ENCODE data around the gene ZNRF4. TPM values are rescaled to one million over a fixed set of nuclear protein-coding genes. Genes with fewer than 3 reads are reported as not detected.
"Not testable (repeated sequence)": the region's sequence is repeated elsewhere in the genome, so short reads cannot be mapped to it uniquely, and the experiment has no call there.

The ZNRF4 gene
- total RNA-seq, 2 experiments from 2014 or later: not detected

- Mint-ChIP-seq H3K27me3 (peaks cover 6% of the 10 kb centered on the region), H3K27ac (no peak overlapping the region), H3K9me3 (no peaks in the 10 kb centered on the region), H3K4me1 (no peaks in the 10 kb centered on the region), H3K36me3 (no peaks in the 10 kb centered on the region), H3K4me3 (no peak overlapping the region)
- ATAC-seq (ENCODE audit: low read depth) (no peak), DNase-seq (no peak)
- POLR2A ChIA-PET: no interaction called here
Observed at GRCh38 chr19:5472286-5472685, 17.1 kb downstream of the ZNRF4 start.

GRCh38 chr19:5473646-5474045, 18.4 kb downstream of the ZNRF4 start:
- peaks cover 10% of the 10 kb centered on the region for H3K27me3 Mint-ChIP-seq
- no peak overlapping the region for H3K4me3 Mint-ChIP-seq
- DNase-seq: no peak
- no peak for ATAC-seq (ENCODE audit: low read depth)
- POLR2A ChIA-PET: no interaction called here
- no peaks in the 10 kb centered on the region for H3K9me3 Mint-ChIP-seq
- no peaks in the 10 kb centered on the region for H3K4me1 Mint-ChIP-seq
- no peak overlapping the region for H3K27ac Mint-ChIP-seq
- H3K36me3 Mint-ChIP-seq: no peaks in the 10 kb centered on the region

DNA sequence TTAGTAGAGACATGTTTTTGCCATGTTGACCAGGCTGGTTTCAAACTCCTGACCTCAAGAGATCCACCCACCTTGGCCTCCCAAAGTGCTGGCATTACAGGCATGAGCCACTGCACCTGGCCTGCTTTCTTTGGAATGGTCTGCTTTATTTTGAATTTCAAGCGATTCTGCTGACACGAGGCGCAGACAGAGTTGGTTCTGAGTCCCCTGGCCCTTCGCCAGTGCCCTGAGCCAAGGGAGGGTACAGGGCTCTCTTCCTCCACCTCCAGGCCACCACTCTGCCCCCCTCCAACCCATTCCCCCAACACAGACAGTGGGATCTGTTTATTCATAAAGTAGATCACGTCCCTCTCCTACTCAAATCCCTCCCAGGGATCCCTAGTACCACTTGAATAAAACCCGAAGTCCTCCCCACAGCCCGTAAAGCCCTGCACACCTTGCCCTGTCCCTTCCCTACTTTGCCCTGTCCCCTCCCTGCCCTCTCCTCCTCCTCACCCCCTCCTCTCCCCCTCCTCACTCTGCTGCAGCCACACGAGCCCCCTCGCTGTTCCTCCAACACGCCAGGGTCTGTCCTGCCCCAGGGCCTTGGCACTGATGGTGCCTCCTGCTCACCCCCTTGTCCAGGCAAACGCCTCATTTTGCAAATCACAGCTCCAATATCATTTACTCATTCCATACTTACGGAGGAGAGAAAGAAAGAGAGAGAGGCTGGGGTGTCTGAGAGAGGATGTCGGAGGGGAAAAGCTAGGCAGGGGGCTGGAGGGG, 22.4 kb downstream of the ZNRF4 start:
- DNase-seq (no peak), ATAC-seq (ENCODE audit: low read depth) (no peak)
- H3K36me3 Mint-ChIP-seq: no peaks in the 10 kb centered on the region
- peaks cover 4% of the 10 kb centered on the region for H3K9me3 Mint-ChIP-seq
- POLR2A ChIA-PET: no interaction called here
- H3K27me3 Mint-ChIP-seq: peaks cover 20% of the 10 kb centered on the region
- H3K4me1 Mint-ChIP-seq: no peaks in the 10 kb centered on the region
- H3K27ac Mint-ChIP-seq: no peak overlapping the region
- no peak overlapping the region for H3K4me3 Mint-ChIP-seq

DNA sequence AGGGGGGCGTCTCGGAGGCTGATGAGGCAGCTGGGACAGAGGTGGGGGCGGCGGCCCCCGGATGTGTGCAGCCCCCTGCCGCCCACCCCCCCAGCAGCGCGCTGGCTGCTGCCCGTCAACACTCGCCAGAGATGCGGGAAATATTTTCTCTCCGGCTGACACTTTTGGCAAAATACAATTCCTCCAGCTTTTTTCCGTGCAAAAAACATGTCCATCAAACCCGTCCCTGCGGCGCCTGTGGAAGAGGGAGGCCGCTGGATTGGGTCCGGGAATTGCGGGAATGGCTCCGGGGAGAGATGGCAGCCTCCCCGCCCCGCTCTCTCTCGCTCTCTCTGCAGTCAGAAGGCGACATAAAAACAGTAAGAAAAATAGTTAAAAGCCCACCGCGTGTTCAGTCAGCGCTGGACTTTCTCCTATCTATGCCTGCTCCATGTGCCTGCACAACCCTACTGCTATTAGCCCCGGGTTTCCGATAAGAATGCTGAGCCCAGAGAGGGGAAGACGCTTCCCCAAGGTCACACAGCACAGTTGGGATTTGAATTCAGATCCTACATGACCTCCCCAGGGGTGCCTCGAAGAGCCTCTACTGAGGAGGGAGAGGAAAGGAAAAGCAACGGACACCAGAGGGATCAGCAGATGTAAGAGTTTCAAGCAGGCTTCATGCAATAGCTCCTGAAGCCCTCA, 23.2 kb downstream of the ZNRF4 start:
- H3K4me1 Mint-ChIP-seq: no peaks in the 10 kb centered on the region
- POLR2A ChIA-PET: no interaction called here
- ATAC-seq (ENCODE audit: low read depth): no peak
- H3K4me3 Mint-ChIP-seq: no peak overlapping the region
- peaks cover 4% of the 10 kb centered on the region for H3K9me3 Mint-ChIP-seq
- no peaks in the 10 kb centered on the region for H3K36me3 Mint-ChIP-seq
- peaks cover 20% of the 10 kb centered on the region for H3K27me3 Mint-ChIP-seq
- no peak overlapping the region for H3K27ac Mint-ChIP-seq
- no peak for DNase-seq

GRCh38 chr19:5478925-5479588, 23.8 kb downstream of the ZNRF4 start:
- Mint-ChIP-seq H3K4me3 (no peak overlapping the region), H3K27ac (no peak overlapping the region), H3K27me3 (peaks cover 20% of the 10 kb centered on the region), H3K9me3 (peaks cover 4% of the 10 kb centered on the region), H3K4me1 (no peaks in the 10 kb centered on the region), H3K36me3 (no peaks in the 10 kb centered on the region)
- POLR2A ChIA-PET: no interaction called here
- DNase-seq (no peak), ATAC-seq (ENCODE audit: low read depth) (no peak)

- H3K27me3 Mint-ChIP-seq: peaks cover 18% of the 10 kb centered on the region
- POLR2A ChIA-PET: no interaction called here
Observed at GRCh38 chr19:5479958-5480357, 24.7 kb downstream of the ZNRF4 start.

DNA sequence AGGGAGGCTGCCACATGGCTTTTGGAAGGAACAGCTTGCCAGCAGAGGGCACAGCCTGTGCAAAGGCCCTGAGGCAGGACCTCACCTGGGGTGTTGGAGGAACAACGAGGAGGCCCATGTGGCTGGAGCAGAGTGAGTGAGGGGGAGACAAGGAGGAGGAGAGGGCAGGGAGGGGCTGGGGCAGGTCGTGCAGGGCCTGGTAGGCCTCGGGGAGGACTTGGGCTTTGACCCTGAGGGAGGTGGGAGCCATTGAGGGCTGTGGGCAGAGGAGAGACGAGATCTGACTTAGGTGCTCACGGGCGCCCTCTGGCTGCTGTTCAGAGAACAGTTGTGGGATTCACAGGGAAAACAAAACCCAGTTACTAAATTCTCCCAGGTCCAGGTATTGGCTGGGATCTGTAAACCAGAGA, 25.2 kb downstream of the ZNRF4 start:
- Mint-ChIP-seq H3K4me3 (no peak overlapping the region), H3K4me1 (no peaks in the 10 kb centered on the region), H3K27ac (no peak overlapping the region), H3K27me3 (peaks cover 22% of the 10 kb centered on the region), H3K9me3 (peaks cover 4% of the 10 kb centered on the region), H3K36me3 (no peaks in the 10 kb centered on the region)
- ATAC-seq (ENCODE audit: low read depth): no peak
- POLR2A ChIA-PET: no interaction called here
- peak; percentile 44 for DNase-seq

More at GRCh38 chr19:5479958-5480357, 24.7 kb downstream of the ZNRF4 start:
- Mint-ChIP-seq H3K4me3 (no peak overlapping the region), H3K4me1 (no peaks in the 10 kb centered on the region), H3K9me3 (peaks cover 4% of the 10 kb centered on the region), H3K36me3 (no peaks in the 10 kb centered on the region), H3K27ac (no peak overlapping the region)
- no peak for ATAC-seq (ENCODE audit: low read depth)
- DNase-seq: no peak

- peaks cover 19% of the 10 kb centered on the region for H3K27me3 Mint-ChIP-seq
- H3K36me3 Mint-ChIP-seq: no peaks in the 10 kb centered on the region
- no peak overlapping the region for H3K27ac Mint-ChIP-seq
- DNase-seq (no peak), ATAC-seq (ENCODE audit: low read depth) (no peak)
- H3K4me1 Mint-ChIP-seq: no peaks in the 10 kb centered on the region
- H3K4me3 Mint-ChIP-seq: no peak overlapping the region
- peaks cover 4% of the 10 kb centered on the region for H3K9me3 Mint-ChIP-seq
- POLR2A ChIA-PET: no interaction called here
Observed at GRCh38 chr19:5481957-5482356, 26.7 kb downstream of the ZNRF4 start.

GRCh38 chr19:5484398-5485285, 29.4 kb downstream of the ZNRF4 start:
- no peak for ATAC-seq (ENCODE audit: low read depth)
- H3K4me3 Mint-ChIP-seq: no peak overlapping the region
- H3K27ac Mint-ChIP-seq: no peak overlapping the region
- POLR2A ChIA-PET: no interaction called here
- H3K36me3 Mint-ChIP-seq: no peaks in the 10 kb centered on the region
- no peak for DNase-seq
- H3K4me1 Mint-ChIP-seq: no peaks in the 10 kb centered on the region
- peaks cover 4% of the 10 kb centered on the region for H3K9me3 Mint-ChIP-seq
- H3K27me3 Mint-ChIP-seq: peaks cover 7% of the 10 kb centered on the region

DNA sequence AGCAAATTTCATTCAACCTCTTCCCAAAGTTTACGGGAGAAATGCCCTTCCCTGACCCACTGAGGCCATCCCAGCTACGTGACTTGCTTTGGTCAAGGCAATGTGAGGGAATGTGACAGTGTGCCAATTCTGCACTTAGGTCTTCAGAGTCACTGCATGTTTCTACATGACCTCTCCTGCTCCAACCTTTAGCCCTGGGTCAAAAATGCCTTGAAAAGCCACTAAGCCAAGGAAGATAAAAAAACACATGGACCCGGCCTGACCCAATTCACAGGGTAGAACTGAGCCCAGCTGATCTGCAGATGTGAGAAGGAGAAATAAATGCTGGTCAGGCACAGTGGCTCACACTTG, 30.0 kb downstream of the ZNRF4 start:
- Mint-ChIP-seq H3K36me3 (no peaks in the 10 kb centered on the region), H3K27me3 (peaks cover 6% of the 10 kb centered on the region), H3K9me3 (peaks cover 3% of the 10 kb centered on the region), H3K27ac (no peak overlapping the region), H3K4me3 (no peak overlapping the region), H3K4me1 (no peaks in the 10 kb centered on the region)
- DNase-seq (no peak), ATAC-seq (ENCODE audit: low read depth) (no peak)
- POLR2A ChIA-PET: no interaction called here

DNA sequence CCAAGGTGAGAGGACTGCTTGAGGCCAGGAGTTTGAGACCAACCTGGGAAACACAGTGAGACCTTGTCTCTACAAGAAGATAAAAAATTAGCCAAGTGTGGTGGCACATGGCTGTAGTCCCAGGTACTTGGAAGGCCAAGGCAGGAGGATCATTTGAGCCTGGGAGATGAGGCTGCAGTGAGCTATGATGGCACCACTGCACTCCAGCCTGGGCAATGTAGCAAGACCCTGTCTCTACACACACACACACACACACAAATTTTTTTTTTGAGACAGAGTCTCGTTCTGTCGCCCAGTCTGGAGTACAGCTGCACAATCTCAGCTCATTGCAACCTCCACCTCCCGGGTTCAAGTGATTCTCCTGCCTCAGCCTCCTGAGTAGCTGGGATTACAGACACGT, 30.4 kb downstream of the ZNRF4 start:
- H3K27ac Mint-ChIP-seq; H3K9me3 Mint-ChIP-seq; POLR2A ChIA-PET; H3K27me3 Mint-ChIP-seq; DNase-seq; H3K36me3 Mint-ChIP-seq; H3K4me3 Mint-ChIP-seq; H3K4me1 Mint-ChIP-seq; ATAC-seq (ENCODE audit: low read depth): not testable (repeated sequence)

DNA sequence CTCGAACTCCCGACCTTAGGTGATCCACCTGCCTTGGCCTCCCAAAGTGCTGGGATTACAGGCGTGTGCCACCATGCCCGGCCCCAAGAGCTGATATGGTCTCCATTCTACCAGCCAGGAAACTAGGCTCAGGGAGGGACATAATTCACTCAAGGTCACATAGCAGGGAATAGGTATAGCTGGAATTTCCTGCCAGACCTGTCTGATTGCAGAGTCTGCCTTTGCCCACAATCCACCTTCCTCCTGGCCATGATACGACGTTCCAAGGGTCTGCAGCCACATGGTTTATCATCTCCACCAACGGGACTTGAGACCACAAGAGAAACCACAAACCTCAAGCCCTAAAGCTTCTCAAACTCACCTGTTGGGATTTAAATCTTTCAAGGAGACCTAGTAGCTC, 32.0 kb downstream of the ZNRF4 start:
- Mint-ChIP-seq H3K27me3 (peaks cover 10% of the 10 kb centered on the region), H3K4me3 (no peak overlapping the region), H3K27ac (no peak overlapping the region), H3K4me1 (no peaks in the 10 kb centered on the region), H3K36me3 (no peaks in the 10 kb centered on the region), H3K9me3 (peaks cover 2% of the 10 kb centered on the region)
- ATAC-seq (ENCODE audit: low read depth) (no peak), DNase-seq (no peak)
- POLR2A ChIA-PET: no interaction called here

DNA sequence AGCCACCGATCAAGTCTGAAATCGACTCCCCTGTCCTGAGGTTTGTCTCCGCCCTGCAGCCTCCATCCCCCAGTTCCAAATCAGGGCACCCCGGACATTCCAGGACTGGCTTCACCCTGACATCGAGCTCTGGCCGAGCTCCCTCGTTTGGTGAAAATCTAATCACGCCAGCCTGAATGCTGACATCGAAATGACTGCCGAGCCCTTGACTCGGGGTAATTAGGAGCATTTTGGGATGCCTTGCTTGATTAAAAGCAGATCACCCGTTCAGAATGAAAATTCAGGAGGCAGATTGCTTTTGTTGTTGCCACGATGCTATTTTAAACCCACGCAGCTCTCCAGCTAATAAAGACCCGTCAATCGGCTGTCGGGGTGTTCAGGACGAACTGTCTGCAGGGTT, 34.3 kb downstream of the ZNRF4 start:
- Mint-ChIP-seq H3K4me1 (no peaks in the 10 kb centered on the region), H3K4me3 (no peak overlapping the region), H3K9me3 (no peaks in the 10 kb centered on the region), H3K36me3 (no peaks in the 10 kb centered on the region), H3K27ac (no peak overlapping the region), H3K27me3 (peaks cover 28% of the 10 kb centered on the region)
- ATAC-seq (ENCODE audit: low read depth) (no peak), DNase-seq (no peak)
- POLR2A ChIA-PET: no interaction called here

Data from activated naive CD8-positive, alpha-beta T cell treated with anti-CD3 and anti-CD28 coated beads, Interleukin-2, amount 10 ng/mL, durations not matched to agents 7 days and 5 days (primary cell).